Psoas muscle (tissue), 8 donors: ENCODE measurements around the gene BCAS3. TPM values are rescaled to one million over a fixed set of nuclear protein-coding genes. Genes with fewer than 3 reads are reported as not detected.
A peak's percentile ranks its signal among the peaks of the same experiment; 100 is the strongest.
"Not testable (repeated sequence)": the region's sequence is repeated elsewhere in the genome, so short reads cannot be mapped to it uniquely, and the experiment has no call there.

ENCODE experiments used
- ATAC-seq, 4 donors: fragments of 200-7000 bp; cut with Tn5 transposase; one replicate each; pipeline ENCODE4 v1.9.1; 2020; ENCODE audit warnings: moderate library complexity in 3 of 4, mild to moderate bottlenecking in 2 of 4
- DNase-seq, 2 donors: peaks; one replicate each; pipeline ENCODE4 v3.0.0-alpha.2; 2020
- H3K27ac ChIP-seq: fragments of 200-600 bp; one replicate; pipeline ENCODE4 v1.8.0; 2022
- H3K27me3 ChIP-seq, 3 donors: fragments of 200-600 bp in 1 of 3; one replicate each; pipeline versions ENCODE4 v1.6.1 to v1.8.0; 2013 to 2022; ENCODE audit warnings: low read length in 2 of 3, mild to moderate bottlenecking in 2 of 3, moderate library complexity in 1 of 3; ENCODE audit not compliant: insufficient read depth in 3 of 3
- H3K36me3 ChIP-seq, 2 donors: fragments of 200-600 bp in 1 of 2; one replicate each; pipeline versions ENCODE4 v1.6.1 to v1.8.0; 2013 to 2022; ENCODE audit warnings: low read depth in 1 of 2, mild to moderate bottlenecking in 1 of 2, moderate library complexity in 1 of 2; ENCODE audit not compliant: insufficient read depth in 1 of 2
- H3K4me1 ChIP-seq: fragments of 200-600 bp; one replicate; pipeline ENCODE4 v1.8.0; 2022
- H3K4me3 ChIP-seq: fragments of 200-600 bp; one replicate; pipeline ENCODE4 v1.8.0; 2022; ENCODE audit warnings: mild to moderate bottlenecking
- H3K9me3 ChIP-seq: fragments of 200-600 bp; one replicate; pipeline ENCODE4 v1.8.0; 2022
- CTCF ChIP-seq: fragments of 200-600 bp; IDR thresholded peaks from one replicate; pipeline ENCODE4 v1.8.0; 2022; ENCODE audit warnings: antibody characterized with exemption
- WGBS, 3 donors: extraction: QIAGEN DNeasy Blood & Tissue Kit; methylation state at CpG; one replicate each; pipeline versions ENCODE4 v1.1.6 to v1.1.7; 2013; 5-methylcytosine and 5-hydroxymethylcytosine counted together
- intact Hi-C, 2 donors: fragments of 100-400 bp; cut with DNase I; formaldehyde crosslinking; loops; one replicate each; pipeline versions ENCODE4 v1.11.0 to v1.14.2; 2022
- polyA plus RNA-seq, 3 donors: library from polyadenylated mRNA; stranded (reverse); fragments of 200-250 nt; gene quantifications; one replicate each; pipeline ENCODE4 v1.2.3, GENCODE V29; 2013
- total RNA-seq, 4 donors: library from RNA; stranded (reverse); fragmentation: NEBNext Ultra II Directional in 2 of 4; extraction: Animal tissue kit (Norgen Biotek cat#: 25700) in 2 of 4; gene quantifications; one replicate each; pipeline versions ENCODE4 v1.2.1 to v1.2.4, GENCODE V29; 2021 to 2023
- donor health status: healthy with polysubstance abuse.
- donor health status: DM: no; HTN: no; CAD: no; lungs with moderate emphysema.
- donor health status: Bipolar disorder and iron deficiency.
- donor health status: healthy.
- donor health status: DM: yes; HTN: yes; CAD: no.
- donor health status: DM: no; HTN: no; CAD: no.
- donor health status: DM: no; HTN: no; CAD: no.
- donor health status: DM: yes; HTN: yes; CAD: no.

The BCAS3 gene
- total and polyA plus RNA-seq, 7 donors: 2.4 to 28.8 (median 15.0) TPM

DNA sequence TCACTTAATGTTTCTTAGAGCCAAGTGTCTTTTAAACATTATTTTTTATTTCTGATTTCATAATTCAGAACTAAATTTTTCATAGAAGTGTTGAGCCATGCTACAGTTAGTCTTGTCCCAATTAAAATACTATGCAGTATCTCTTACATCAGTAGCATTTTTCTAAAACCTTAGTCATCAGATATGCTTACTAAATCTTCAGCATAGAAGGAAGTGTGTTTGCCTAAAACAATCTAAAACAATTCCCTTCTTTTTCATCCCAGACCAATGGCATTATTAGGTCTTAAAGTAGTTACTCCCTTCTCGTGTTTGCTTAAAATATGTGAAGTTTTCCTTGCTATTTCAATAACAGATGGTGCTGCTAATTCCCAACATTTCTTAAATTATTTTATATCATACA, 13.6 kb upstream of the BCAS3 start:
- ATAC-seq (no peak), DNase-seq (no peak)
- intact Hi-C loops: no loop called here
- H3K27ac ChIP-seq: no peak overlapping the region
- no peaks in the 10 kb centered on the region for H3K9me3 ChIP-seq
- no peaks in the 10 kb centered on the region for H3K27me3 ChIP-seq
- H3K4me1 ChIP-seq: no peaks in the 10 kb centered on the region
- no peak for TF ChIP-seq CTCF
- H3K36me3 ChIP-seq: peaks cover 5 to 43% of the 10 kb centered on the region in 2 donors
- H3K4me3 ChIP-seq: no peak overlapping the region
- 68 to 84% (median 72%) methylated on average over 1 of the region's 1 CpG for WGBS, 3 donors

- H3K9me3 ChIP-seq: no peaks in the 10 kb centered on the region
- H3K27ac ChIP-seq: no peak overlapping the region
- ATAC-seq: no peak
- DNase-seq: no peak
- H3K4me3 ChIP-seq: no peak overlapping the region
- TF ChIP-seq CTCF: no peak
- peaks cover 5 to 42% of the 10 kb centered on the region in 2 donors for H3K36me3 ChIP-seq
- no peaks in the 10 kb centered on the region for H3K4me1 ChIP-seq
- WGBS, 3 donors: 94 to 97% (median 94%) methylated on average over 5 of the region's 5 CpGs
- no peaks in the 10 kb centered on the region for H3K27me3 ChIP-seq
- intact Hi-C loops: no loop called here
Observed at GRCh38 chr17:60665602-60666001, 12.0 kb upstream of the BCAS3 start.

DNA sequence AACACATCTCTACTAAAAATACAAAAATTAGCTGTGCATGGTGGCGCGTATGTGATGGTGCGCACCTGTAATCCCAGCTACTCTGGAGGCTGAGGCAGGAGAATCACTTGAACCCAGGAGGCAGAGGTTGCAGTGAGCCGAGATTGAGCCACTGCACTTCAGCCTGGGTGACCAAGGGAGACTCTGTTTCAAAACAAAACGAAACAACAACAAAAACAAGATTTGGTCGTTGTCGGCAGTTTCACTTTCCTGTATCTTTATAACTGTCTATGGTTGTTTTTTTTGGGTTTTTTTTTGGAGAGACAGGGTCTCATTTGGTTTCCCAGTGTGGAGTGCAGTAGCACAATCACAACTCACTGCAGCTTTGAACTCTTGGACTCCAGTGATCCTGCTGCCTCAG, 8.9 kb upstream of the BCAS3 start:
- H3K27ac ChIP-seq, ATAC-seq, H3K27me3 ChIP-seq, H3K9me3 ChIP-seq, H3K4me3 ChIP-seq, DNase-seq, intact Hi-C loops, H3K4me1 ChIP-seq: not testable (repeated sequence)
- 87 to 91% (median 89%) methylated on average over 7 of the region's 7 CpGs for WGBS, 3 donors
- peaks cover 0 to 26% of the 10 kb centered on the region in 2 donors for H3K36me3 ChIP-seq

GRCh38 chr17:60671482-60671881, 6.2 kb upstream of the BCAS3 start:
- H3K27ac ChIP-seq: no peak overlapping the region
- 44 to 49% (median 46%) methylated on average over 2 of the region's 2 CpGs for WGBS, 3 donors
- H3K9me3 ChIP-seq: no peaks in the 10 kb centered on the region
- ATAC-seq (no peak), DNase-seq (no peak)
- peaks cover 2% of the 10 kb centered on the region for H3K4me1 ChIP-seq
- no peak overlapping the region for H3K4me3 ChIP-seq
- H3K27me3 ChIP-seq: no peaks in the 10 kb centered on the region
- intact Hi-C loops: no loop called here
- no peak for TF ChIP-seq CTCF
- peaks cover 0 to 1% of the 10 kb centered on the region in 2 donors for H3K36me3 ChIP-seq

- 86 to 90% (median 89%) methylated on average over 7 of the region's 7 CpGs for WGBS, 3 donors
- intact Hi-C loops: not testable (repeated sequence)
Observed at GRCh38 chr17:60674637-60675036, 3.0 kb upstream of the BCAS3 start.

DNA sequence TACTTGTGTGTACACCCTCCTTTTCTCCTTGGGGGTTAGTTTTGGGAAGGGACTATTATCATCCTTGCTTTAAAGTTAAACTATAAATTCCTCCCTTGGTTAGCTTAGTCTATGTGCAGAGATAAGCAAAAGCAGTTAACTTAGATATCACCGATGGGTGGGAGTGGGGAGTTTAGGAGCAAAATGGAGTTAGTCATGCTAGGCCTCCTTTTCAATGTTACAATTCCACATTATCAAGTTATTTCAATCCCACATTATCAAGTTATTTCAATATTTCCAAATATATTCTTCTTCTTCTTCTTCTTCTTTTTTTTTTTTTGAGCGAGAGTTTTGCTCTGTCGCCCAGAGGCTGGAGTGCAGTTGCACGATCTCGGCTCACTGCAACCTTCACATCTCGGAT, 1.7 kb upstream of the BCAS3 start:
- Histone ChIP-seq H3K36me3 (peaks cover 0 to 11% of the 10 kb centered on the region in 2 donors), H3K27ac (no peak overlapping the region), H3K9me3 (no peaks in the 10 kb centered on the region), H3K4me3 (peak overlapping the region; percentile 82), H3K27me3 (no peaks in the 10 kb centered on the region), H3K4me1 (peaks cover 11% of the 10 kb centered on the region)
- intact Hi-C loops: no loop called here
- TF ChIP-seq CTCF: no peak
- 95 to 97% (median 96%) methylated on average over 6 of the region's 6 CpGs for WGBS, 3 donors
- ATAC-seq (no peak), DNase-seq (no peak)

More at GRCh38 chr17:60674637-60675036, 3.0 kb upstream of the BCAS3 start:
- H3K4me3 ChIP-seq, H3K36me3 ChIP-seq, H3K27ac ChIP-seq, ATAC-seq, H3K9me3 ChIP-seq, H3K27me3 ChIP-seq, DNase-seq: not testable (repeated sequence)
- peaks cover 11% of the 10 kb centered on the region for H3K4me1 ChIP-seq
